ENCODE data around the gene AZU1.

DNA sequence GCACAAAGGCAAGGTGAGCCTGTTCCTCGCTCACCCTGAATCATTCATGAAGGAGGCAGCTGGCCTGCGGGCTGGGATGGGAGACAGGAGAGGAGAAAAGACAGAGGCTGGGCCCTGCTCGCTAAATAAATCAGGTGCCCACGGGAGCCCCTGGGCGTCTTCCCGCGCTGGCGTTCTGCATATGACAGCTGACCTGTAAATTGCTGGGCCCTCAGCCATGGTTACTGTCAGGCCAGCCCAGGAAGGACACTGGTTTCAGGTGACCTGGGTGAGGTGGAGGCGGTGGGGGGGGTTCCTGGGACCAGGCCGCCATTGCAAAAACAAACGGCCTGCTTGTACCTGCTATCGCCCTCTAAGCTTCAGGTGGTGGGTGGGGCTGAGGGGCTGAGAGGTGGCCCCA is 33.8 kb upstream of the AZU1 start:
- TF ChIP-seq, protein P1, sequence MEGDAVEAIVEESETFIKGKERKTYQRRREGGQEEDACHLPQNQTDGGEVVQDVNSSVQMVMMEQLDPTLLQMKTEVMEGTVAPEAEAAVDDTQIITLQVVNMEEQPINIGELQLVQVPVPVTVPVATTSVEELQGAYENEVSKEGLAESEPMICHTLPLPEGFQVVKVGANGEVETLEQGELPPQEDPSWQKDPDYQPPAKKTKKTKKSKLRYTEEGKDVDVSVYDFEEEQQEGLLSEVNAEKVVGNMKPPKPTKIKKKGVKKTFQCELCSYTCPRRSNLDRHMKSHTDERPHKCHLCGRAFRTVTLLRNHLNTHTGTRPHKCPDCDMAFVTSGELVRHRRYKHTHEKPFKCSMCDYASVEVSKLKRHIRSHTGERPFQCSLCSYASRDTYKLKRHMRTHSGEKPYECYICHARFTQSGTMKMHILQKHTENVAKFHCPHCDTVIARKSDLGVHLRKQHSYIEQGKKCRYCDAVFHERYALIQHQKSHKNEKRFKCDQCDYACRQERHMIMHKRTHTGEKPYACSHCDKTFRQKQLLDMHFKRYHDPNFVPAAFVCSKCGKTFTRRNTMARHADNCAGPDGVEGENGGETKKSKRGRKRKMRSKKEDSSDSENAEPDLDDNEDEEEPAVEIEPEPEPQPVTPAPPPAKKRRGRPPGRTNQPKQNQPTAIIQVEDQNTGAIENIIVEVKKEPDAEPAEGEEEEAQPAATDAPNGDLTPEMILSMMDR (tag by site-specific recombination; IDR thresholded peaks at IDR 0.05) = no peak
- TF ChIP-seq ZBTB7A (tag by site-specific recombination; IDR thresholded peaks at IDR 0.05; ENCODE audit: low read depth) (no peak), YY1 (tag by site-specific recombination; IDR thresholded peaks at IDR 0.05) (no peak), ZNF311 (tag by site-specific recombination; IDR thresholded peaks at IDR 0.05; ENCODE audit: borderline replicate concordance) (no peak), ZNF292 (tag by site-specific recombination; IDR thresholded peaks at IDR 0.05; ENCODE audit: borderline replicate concordance, low read depth) (no peak)
- TF ChIP-seq, protein P2, sequence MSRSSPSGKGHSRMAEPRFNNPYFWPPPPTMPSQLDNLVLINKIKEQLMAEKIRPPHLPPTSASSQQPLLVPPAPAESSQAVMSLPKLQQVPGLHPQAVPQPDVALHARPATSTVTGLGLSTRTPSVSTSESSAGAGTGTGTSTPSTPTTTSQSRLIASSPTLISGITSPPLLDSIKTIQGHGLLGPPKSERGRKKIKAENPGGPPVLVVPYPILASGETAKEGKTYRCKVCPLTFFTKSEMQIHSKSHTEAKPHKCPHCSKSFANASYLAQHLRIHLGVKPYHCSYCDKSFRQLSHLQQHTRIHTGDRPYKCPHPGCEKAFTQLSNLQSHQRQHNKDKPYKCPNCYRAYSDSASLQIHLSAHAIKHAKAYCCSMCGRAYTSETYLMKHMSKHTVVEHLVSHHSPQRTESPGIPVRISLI (tag by site-specific recombination; IDR thresholded peaks at IDR 0.05) = no peak
- TF ChIP-seq, protein P3, sequence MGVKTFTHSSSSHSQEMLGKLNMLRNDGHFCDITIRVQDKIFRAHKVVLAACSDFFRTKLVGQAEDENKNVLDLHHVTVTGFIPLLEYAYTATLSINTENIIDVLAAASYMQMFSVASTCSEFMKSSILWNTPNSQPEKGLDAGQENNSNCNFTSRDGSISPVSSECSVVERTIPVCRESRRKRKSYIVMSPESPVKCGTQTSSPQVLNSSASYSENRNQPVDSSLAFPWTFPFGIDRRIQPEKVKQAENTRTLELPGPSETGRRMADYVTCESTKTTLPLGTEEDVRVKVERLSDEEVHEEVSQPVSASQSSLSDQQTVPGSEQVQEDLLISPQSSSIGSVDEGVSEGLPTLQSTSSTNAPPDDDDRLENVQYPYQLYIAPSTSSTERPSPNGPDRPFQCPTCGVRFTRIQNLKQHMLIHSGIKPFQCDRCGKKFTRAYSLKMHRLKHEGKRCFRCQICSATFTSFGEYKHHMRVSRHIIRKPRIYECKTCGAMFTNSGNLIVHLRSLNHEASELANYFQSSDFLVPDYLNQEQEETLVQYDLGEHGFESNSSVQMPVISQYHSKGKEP (tag by site-specific recombination; IDR thresholded peaks at IDR 0.05) = no peak
- TF ChIP-seq, protein P4, sequence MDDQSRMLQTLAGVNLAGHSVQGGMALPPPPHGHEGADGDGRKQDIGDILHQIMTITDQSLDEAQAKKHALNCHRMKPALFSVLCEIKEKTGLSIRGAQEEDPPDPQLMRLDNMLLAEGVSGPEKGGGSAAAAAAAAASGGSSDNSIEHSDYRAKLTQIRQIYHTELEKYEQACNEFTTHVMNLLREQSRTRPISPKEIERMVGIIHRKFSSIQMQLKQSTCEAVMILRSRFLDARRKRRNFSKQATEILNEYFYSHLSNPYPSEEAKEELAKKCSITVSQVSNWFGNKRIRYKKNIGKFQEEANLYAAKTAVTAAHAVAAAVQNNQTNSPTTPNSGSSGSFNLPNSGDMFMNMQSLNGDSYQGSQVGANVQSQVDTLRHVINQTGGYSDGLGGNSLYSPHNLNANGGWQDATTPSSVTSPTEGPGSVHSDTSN (CRISPR knock-in tag; IDR thresholded peaks at IDR 0.05) = no peak
- TF ChIP-seq, protein P5, sequence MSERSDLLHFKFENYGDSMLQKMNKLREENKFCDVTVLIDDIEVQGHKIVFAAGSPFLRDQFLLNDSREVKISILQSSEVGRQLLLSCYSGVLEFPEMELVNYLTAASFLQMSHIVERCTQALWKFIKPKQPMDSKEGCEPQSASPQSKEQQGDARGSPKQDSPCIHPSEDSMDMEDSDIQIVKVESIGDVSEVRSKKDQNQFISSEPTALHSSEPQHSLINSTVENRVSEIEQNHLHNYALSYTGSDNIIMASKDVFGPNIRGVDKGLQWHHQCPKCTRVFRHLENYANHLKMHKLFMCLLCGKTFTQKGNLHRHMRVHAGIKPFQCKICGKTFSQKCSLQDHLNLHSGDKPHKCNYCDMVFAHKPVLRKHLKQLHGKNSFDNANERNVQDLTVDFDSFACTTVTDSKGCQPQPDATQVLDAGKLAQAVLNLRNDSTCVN (tag by site-specific recombination; optimal IDR thresholded peaks at IDR 0.05) = no peak

Measured in HEK293 (cell line).